ENCODE results near the gene NPB. TPM values are rescaled to one million over a fixed set of nuclear protein-coding genes. Genes with fewer than 3 reads are reported as not detected.
A peak's percentile ranks its signal among the peaks of the same experiment; 100 is the strongest.

NPB gene
- total RNA-seq, 1 donor from 2014 or later = 1.3 TPM

GRCh38 chr17:81888988-81889595 lies 12.9 kb upstream of the NPB start:
- Mint-ChIP-seq H3K27ac (ENCODE audit: unreplicated experiment) (peak overlapping the region; percentile 71), H3K27me3 (ENCODE audit: low read depth) (no peaks in the 10 kb centered on the region), H3K36me3 (ENCODE audit: low read depth) (peaks cover 20% of the 10 kb centered on the region), H3K9me3 (ENCODE audit: low read depth) (no peaks in the 10 kb centered on the region), H3K4me1 (ENCODE audit: low read depth) (peaks cover 55% of the 10 kb centered on the region), H3K4me3 (ENCODE audit: unreplicated experiment) (peak overlapping the region; percentile 44)
- TF ChIP-seq CTCF (IDR thresholded peaks at IDR 0.05) = no peak
- DNase-seq (ENCODE audit: low spot score) = no peak

- DNase-seq (ENCODE audit: low spot score) = no peak
- H3K4me1 Mint-ChIP-seq (ENCODE audit: low read depth) = peaks cover 50% of the 10 kb centered on the region
- peak overlapping the region; percentile 80 for H3K4me3 Mint-ChIP-seq (ENCODE audit: unreplicated experiment)
- H3K9me3 Mint-ChIP-seq (ENCODE audit: low read depth) = no peaks in the 10 kb centered on the region
- no peak overlapping the region for H3K27ac Mint-ChIP-seq (ENCODE audit: unreplicated experiment)
- H3K36me3 Mint-ChIP-seq (ENCODE audit: low read depth) = peaks cover 20% of the 10 kb centered on the region
- TF ChIP-seq CTCF (IDR thresholded peaks at IDR 0.05) = no peak
- no peaks in the 10 kb centered on the region for H3K27me3 Mint-ChIP-seq (ENCODE audit: low read depth)
Observed at GRCh38 chr17:81889602-81890001, 12.4 kb upstream of the NPB start.

- Mint-ChIP-seq H3K9me3 (ENCODE audit: low read depth) (no peaks in the 10 kb centered on the region), H3K27ac (ENCODE audit: unreplicated experiment) (peak overlapping the region; percentile 93), H3K4me1 (ENCODE audit: low read depth) (peaks cover 39% of the 10 kb centered on the region), H3K27me3 (ENCODE audit: low read depth) (no peaks in the 10 kb centered on the region), H3K4me3 (ENCODE audit: unreplicated experiment) (peak overlapping the region; percentile 80), H3K36me3 (ENCODE audit: low read depth) (peaks cover 21% of the 10 kb centered on the region)
- no peak for DNase-seq (ENCODE audit: low spot score)
- no peak for TF ChIP-seq CTCF (IDR thresholded peaks at IDR 0.05)
Observed at GRCh38 chr17:81890447-81891302, 11.4 kb upstream of the NPB start.

- H3K27me3 Mint-ChIP-seq (ENCODE audit: low read depth) = no peaks in the 10 kb centered on the region
- peaks cover 21% of the 10 kb centered on the region for H3K36me3 Mint-ChIP-seq (ENCODE audit: low read depth)
- peaks cover 33% of the 10 kb centered on the region for H3K4me1 Mint-ChIP-seq (ENCODE audit: low read depth)
- no peak for DNase-seq (ENCODE audit: low spot score)
- H3K27ac Mint-ChIP-seq (ENCODE audit: unreplicated experiment) = peak overlapping the region; percentile 98
- H3K9me3 Mint-ChIP-seq (ENCODE audit: low read depth) = no peaks in the 10 kb centered on the region
- peak overlapping the region; percentile 86 for H3K4me3 Mint-ChIP-seq (ENCODE audit: unreplicated experiment)
- no peak for TF ChIP-seq CTCF (IDR thresholded peaks at IDR 0.05)
Observed at GRCh38 chr17:81891303-81891552, 10.8 kb upstream of the NPB start.

- H3K27me3 Mint-ChIP-seq (ENCODE audit: low read depth) = no peaks in the 10 kb centered on the region
- H3K9me3 Mint-ChIP-seq (ENCODE audit: low read depth) = no peaks in the 10 kb centered on the region
- peaks cover 6% of the 10 kb centered on the region for H3K36me3 Mint-ChIP-seq (ENCODE audit: low read depth)
- no peak overlapping the region for H3K4me3 Mint-ChIP-seq (ENCODE audit: unreplicated experiment)
- no peak overlapping the region for H3K27ac Mint-ChIP-seq (ENCODE audit: unreplicated experiment)
- TF ChIP-seq CTCF (IDR thresholded peaks at IDR 0.05) = no peak
- DNase-seq (ENCODE audit: low spot score) = no peak
- peaks cover 27% of the 10 kb centered on the region for H3K4me1 Mint-ChIP-seq (ENCODE audit: low read depth)
Observed at GRCh38 chr17:81895400-81895799, 6.6 kb upstream of the NPB start.
